PFSK-1 (cell line): ENCODE measurements around the gene CALCOCO1.

Experiments used
- FOXP2 ChIP-seq: optimal IDR thresholded peaks from 2 replicates; pipeline ENCODE3; 2011; ENCODE audit warnings: borderline replicate concordance, control low read depth, inconsistent platforms; ENCODE audit not compliant: insufficient read depth; ENCODE audit errors: extremely low read length, extremely low read depth
- POLR2AphosphoS5 ChIP-seq: IDR thresholded peaks from 2 replicates; pipeline ENCODE4 v1.6.1; 2012; ENCODE audit warnings: low read depth, mild to moderate bottlenecking, control low read depth, low read length, moderate library complexity
- SIN3A ChIP-seq: IDR thresholded peaks from 2 replicates; pipeline ENCODE4 v1.6.1; 2012; ENCODE audit warnings: mild to moderate bottlenecking, low read length, moderate library complexity, borderline replicate concordance; ENCODE audit not compliant: insufficient read depth
- TAF1 ChIP-seq: IDR thresholded peaks from 2 replicates; pipeline ENCODE4 v1.6.1; 2012; ENCODE audit warnings: low read length, control low read depth, borderline replicate concordance; ENCODE audit not compliant: insufficient read depth
- TF ChIP-seq, protein P1 (sequence below), 2 experiments: IDR thresholded peaks; 2 replicates each; pipeline versions ENCODE4 v1.6.1 to v1.8.0; 2011 to 2012; ENCODE audit warnings: low read depth in 2 of 2, low read length in 2 of 2, control low read depth in 1 of 2, inconsistent platforms in 1 of 2, mild to moderate bottlenecking in 1 of 2, moderate library complexity in 1 of 2; ENCODE audit not compliant: insufficient read depth in 1 of 2

The CALCOCO1 gene

DNA sequence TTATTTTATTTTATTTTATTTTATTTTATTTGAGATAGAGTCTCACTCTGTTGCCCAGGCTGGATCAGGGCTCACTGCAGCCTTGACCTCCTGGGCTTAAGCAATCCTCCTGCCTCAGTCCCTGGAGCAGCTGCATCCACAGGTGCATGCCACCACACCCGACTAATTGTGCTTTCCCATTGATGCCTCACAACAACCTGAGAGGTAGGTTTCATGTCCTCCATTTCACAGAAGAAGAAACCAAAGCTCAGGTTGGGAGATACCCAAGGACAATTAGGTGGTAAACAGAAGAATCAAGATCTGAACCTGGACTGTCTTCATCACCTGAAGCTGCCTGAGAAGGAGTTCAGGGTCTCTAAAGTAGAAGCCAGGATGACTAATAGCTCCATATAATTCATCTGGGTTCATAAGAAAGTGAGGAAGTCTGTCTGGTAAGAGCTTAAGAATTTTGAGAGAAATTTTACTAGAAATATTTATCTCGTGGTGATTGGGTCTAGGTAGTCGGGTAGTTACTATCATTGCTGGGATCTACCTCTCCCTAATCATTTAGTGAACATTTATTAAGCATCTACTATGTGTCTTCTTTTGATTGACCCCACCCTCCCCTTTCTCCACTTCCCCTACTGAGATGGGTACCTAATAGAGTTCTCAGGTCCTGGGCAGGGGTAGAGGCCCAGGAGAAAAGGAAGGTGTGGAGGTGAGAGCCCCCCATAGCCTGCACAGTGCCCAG, 28.1 kb downstream of the CALCOCO1 start:
- TF ChIP-seq TAF1 (no peak), SIN3A (no peak), POLR2AphosphoS5 (no peak), FOXP2 (no peak)
- TF ChIP-seq, protein P1, sequence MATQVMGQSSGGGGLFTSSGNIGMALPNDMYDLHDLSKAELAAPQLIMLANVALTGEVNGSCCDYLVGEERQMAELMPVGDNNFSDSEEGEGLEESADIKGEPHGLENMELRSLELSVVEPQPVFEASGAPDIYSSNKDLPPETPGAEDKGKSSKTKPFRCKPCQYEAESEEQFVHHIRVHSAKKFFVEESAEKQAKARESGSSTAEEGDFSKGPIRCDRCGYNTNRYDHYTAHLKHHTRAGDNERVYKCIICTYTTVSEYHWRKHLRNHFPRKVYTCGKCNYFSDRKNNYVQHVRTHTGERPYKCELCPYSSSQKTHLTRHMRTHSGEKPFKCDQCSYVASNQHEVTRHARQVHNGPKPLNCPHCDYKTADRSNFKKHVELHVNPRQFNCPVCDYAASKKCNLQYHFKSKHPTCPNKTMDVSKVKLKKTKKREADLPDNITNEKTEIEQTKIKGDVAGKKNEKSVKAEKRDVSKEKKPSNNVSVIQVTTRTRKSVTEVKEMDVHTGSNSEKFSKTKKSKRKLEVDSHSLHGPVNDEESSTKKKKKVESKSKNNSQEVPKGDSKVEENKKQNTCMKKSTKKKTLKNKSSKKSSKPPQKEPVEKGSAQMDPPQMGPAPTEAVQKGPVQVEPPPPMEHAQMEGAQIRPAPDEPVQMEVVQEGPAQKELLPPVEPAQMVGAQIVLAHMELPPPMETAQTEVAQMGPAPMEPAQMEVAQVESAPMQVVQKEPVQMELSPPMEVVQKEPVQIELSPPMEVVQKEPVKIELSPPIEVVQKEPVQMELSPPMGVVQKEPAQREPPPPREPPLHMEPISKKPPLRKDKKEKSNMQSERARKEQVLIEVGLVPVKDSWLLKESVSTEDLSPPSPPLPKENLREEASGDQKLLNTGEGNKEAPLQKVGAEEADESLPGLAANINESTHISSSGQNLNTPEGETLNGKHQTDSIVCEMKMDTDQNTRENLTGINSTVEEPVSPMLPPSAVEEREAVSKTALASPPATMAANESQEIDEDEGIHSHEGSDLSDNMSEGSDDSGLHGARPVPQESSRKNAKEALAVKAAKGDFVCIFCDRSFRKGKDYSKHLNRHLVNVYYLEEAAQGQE (IDR thresholded peaks at IDR 0.05; ENCODE audit: insufficient read depth in 1 of 2, low read depth in 2 of 2, low read length in 2 of 2): no peak

DNA sequence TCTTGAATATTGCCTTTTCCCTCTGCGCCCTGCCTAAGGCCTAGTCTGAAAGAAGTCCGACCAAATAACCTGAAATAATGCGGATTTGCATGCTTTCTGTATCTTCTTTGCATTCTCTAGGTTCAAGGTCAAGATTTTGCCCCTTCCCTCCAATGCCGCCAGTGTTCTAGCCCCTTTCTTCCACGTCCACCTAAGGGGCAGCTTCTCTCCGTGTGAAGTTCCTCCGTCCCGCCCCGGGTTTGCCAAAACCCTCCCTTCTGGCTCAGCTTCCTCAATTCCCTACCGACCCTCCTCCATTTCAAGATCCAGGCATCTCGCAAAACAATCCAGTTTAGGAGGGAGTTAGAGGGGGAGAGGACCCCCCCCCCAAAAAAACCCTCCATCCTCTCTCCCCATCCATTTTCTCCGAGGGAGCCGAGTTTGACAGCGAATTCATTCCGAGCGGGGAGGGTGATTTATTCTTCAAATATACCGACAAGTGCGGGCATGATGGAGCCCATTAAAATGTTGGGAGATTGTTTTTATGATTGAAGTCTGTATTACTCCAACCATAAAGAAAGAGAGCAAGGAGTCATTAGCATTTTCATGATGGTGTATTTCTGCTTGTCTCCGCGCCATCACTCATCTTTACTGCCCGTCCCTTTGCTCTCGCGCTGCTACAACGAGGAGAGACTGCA, 30.5 kb downstream of the CALCOCO1 start:
- TF ChIP-seq FOXP2: no peak
- TF ChIP-seq TAF1: no peak
- TF ChIP-seq SIN3A: no peak
- TF ChIP-seq POLR2AphosphoS5: no peak
- TF ChIP-seq, protein P1 (IDR thresholded peaks at IDR 0.05; ENCODE audit: insufficient read depth in 1 of 2, low read depth in 2 of 2, low read length in 2 of 2): no peak

DNA sequence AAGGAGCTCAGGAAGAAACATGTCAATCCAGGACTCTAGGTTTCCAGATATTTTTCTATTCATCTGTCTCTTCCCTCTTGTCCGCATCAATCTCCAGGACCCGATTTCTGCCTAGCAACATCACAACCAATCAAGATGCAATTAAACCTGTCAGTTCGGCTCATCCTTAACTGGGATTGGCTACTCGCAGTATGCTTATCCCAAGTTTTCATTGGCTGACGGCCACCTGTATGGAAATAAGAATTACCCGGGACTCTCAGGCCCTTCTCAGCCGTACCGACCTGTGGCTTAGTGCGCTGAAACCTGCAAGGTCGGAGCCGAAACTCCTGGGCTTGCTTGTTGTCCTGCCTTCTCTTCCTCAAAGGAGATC, 31.0 kb downstream of the CALCOCO1 start:
- TF ChIP-seq SIN3A: no peak
- TF ChIP-seq, protein P1 (IDR thresholded peaks at IDR 0.05; ENCODE audit: insufficient read depth in 1 of 2, low read depth in 2 of 2, low read length in 2 of 2): no peak
- no peak for TF ChIP-seq POLR2AphosphoS5
- no peak for TF ChIP-seq FOXP2
- no peak for TF ChIP-seq TAF1

DNA sequence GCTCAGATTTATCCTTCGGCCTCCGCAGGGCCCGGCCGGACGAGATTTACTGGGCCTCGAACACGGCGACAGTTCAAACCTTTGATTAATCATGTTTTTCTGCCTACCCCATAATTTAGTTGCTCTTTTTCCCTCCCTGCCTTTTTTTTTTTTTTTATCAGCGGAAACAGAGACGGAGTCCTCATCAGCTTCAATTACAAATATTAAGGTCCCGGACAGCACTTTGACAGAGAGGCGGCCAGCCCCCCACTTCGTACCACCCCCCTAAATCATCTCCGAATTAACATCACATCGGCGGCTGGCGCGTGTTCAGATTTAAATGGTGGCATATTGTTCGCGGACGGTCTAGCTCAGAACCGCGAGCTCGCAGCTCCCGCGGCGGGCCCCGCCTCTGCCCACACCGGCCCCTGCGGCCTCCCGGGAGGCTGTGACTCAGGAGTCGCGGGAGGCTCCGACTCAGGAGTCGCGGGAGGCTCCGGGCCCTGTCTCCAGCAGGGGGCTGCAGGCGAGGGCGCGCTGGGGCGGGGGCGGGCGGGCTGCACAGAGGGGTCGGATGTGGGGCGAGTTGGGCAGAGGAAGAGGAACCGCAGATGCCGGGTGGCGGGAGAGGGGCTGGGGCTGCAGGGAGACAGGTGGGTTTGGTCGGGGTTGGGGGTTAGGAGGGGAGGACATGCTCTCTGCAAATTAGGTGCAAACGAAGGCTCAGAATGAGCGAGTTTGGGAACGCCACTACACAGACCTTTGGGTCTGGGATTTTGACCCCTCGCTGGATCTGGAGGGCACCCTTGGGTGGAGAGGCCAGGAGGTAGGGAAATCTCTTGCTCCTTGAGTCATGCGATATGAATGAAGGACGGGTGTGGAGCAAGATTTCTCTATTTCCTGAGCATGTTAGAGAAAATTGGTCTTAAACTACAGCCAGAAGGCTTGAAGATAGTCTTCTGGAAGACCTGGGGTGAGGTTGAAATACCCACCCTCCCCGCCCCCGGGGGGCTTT, 31.8 kb downstream of the CALCOCO1 start:
- TF ChIP-seq TAF1: no peak
- no peak for TF ChIP-seq FOXP2
- TF ChIP-seq POLR2AphosphoS5: no peak
- TF ChIP-seq SIN3A: no peak
- TF ChIP-seq, protein P1 (IDR thresholded peaks at IDR 0.05; ENCODE audit: insufficient read depth in 1 of 2, low read depth in 2 of 2, low read length in 2 of 2): no peak
